HEK293T (cell line): ENCODE measurements around the gene KIAA0930.

Source experiments
- CTCF ChIA-PET: fragments of 350-600 bp; formaldehyde crosslinking; extraction: SDS; loops from one replicate; lab custom pipeline; 2021; ENCODE audit warnings: antibody characterized with exemption, inconsistent platforms; lab: Yijun Ruan, JAX
- POLR2A ChIA-PET: fragments of 350-600 bp; formaldehyde crosslinking; extraction: SDS; loops from one replicate; lab custom pipeline; 2020; ENCODE audit warnings: antibody characterized with exemption, inconsistent platforms; lab: Yijun Ruan, JAX
- DNase-seq: peaks from one replicate; pipeline ENCODE4 v3.0.0; 2012; ENCODE audit warnings: mixed read lengths; ENCODE audit errors: extremely low spot score
- ARNT ChIP-seq: fragments of 450-650 bp; IDR thresholded peaks from 2 replicates; pipeline ENCODE4 v1.6.1; 2017; ENCODE audit warnings: mild to moderate bottlenecking
- BHLHE40 ChIP-seq: fragments of 450-650 bp; IDR thresholded peaks from 2 replicates; pipeline ENCODE4 v1.6.1; 2016; ENCODE audit warnings: mild to moderate bottlenecking, moderate library complexity, borderline replicate concordance
- CTBP1 ChIP-seq: fragments of 450-650 bp; IDR thresholded peaks from 2 replicates; pipeline ENCODE4 v1.6.1; 2016; ENCODE audit warnings: borderline replicate concordance
- ELF4 ChIP-seq: fragments of 450-650 bp; IDR thresholded peaks from 2 replicates; pipeline ENCODE4 v1.6.1; 2017; ENCODE audit warnings: antibody characterized with exemption
- FOXA1 ChIP-seq: fragments of 450-650 bp; IDR thresholded peaks from 2 replicates; pipeline ENCODE4 v1.6.1; 2016; ENCODE audit warnings: mild to moderate bottlenecking
- FOXK2 ChIP-seq: fragments of 450-650 bp; IDR thresholded peaks from 2 replicates; pipeline ENCODE4 v1.6.1; 2016; ENCODE audit warnings: mild to moderate bottlenecking
- FOXM1 ChIP-seq: fragments of 450-650 bp; IDR thresholded peaks from 2 replicates; pipeline ENCODE4 v1.6.1; 2017; ENCODE audit warnings: mild to moderate bottlenecking, borderline replicate concordance
- HDGF ChIP-seq: fragments of 450-650 bp; IDR thresholded peaks from 2 replicates; pipeline ENCODE4 v1.6.1; 2017; ENCODE audit warnings: antibody characterized with exemption, borderline replicate concordance
- L3MBTL2 ChIP-seq: fragments of 450-650 bp; conservative IDR thresholded peaks from 2 replicates; pipeline ENCODE4 v1.6.1; 2016; ENCODE audit warnings: mild to moderate bottlenecking
- LEF1 ChIP-seq: fragments of 450-650 bp; IDR thresholded peaks from 2 replicates; pipeline ENCODE4 v1.6.1; 2017; ENCODE audit warnings: mild to moderate bottlenecking, borderline replicate concordance
- NFRKB ChIP-seq: fragments of 450-650 bp; IDR thresholded peaks from 2 replicates; pipeline ENCODE4 v1.6.1; 2016; ENCODE audit warnings: mild to moderate bottlenecking, moderate library complexity
- PKNOX1 ChIP-seq: fragments of 450-650 bp; IDR thresholded peaks from 2 replicates; pipeline ENCODE4 v1.6.1; 2016
- SP1 ChIP-seq: fragments of 450-650 bp; IDR thresholded peaks from 2 replicates; pipeline ENCODE4 v1.6.1; 2017
- SUZ12 ChIP-seq: fragments of 450-650 bp; IDR thresholded peaks from 2 replicates; pipeline ENCODE4 v1.6.1; 2016; ENCODE audit warnings: mild to moderate bottlenecking
- TARDBP ChIP-seq: fragments of 450-650 bp; IDR thresholded peaks from 2 replicates; pipeline ENCODE4 v1.6.1; 2016
- ZNF384 ChIP-seq: fragments of 450-650 bp; IDR thresholded peaks from 2 replicates; pipeline ENCODE4 v1.6.1; 2016

The KIAA0930 gene

GRCh38 chr22:45231293-45231692 lies 9.4 kb downstream of the KIAA0930 start:
- CTCF ChIA-PET: no interaction called here

GRCh38 chr22:45230026-45230721 lies 10.5 kb downstream of the KIAA0930 start:
- ChIA-PET POLR2A (no interaction called here), CTCF (no interaction called here)

More at GRCh38 chr22:45231293-45231692, 9.4 kb downstream of the KIAA0930 start:
- no peak for DNase-seq
- no peak for TF ChIP-seq FOXM1
- POLR2A ChIA-PET: no interaction called here

GRCh38 chr22:45229181-45229580 lies 11.5 kb downstream of the KIAA0930 start:
- CTCF ChIA-PET: interaction anchor here (0.6 kb wide), 1 partner anchor 323 kb away, joined by 3 read pairs; no protein-coding TSS in a partner anchor
- POLR2A ChIA-PET: no interaction called here

More at GRCh38 chr22:45230026-45230721, 10.5 kb downstream of the KIAA0930 start:
- TF ChIP-seq TARDBP (no peak), ELF4 (no peak), LEF1 (no peak), L3MBTL2 (no peak), FOXK2 (no peak), SP1 (no peak), FOXM1 (no peak), HDGF (no peak), BHLHE40 (no peak), ARNT (no peak), NFRKB (no peak), PKNOX1 (no peak), CTBP1 (no peak), ZNF384 (no peak), FOXA1 (no peak)
- no peak for DNase-seq

GRCh38 chr22:45228401-45228754 lies 12.3 kb downstream of the KIAA0930 start:
- no peak for TF ChIP-seq FOXK2
- no peak for TF ChIP-seq BHLHE40
- TF ChIP-seq HDGF: no peak
- TF ChIP-seq ARNT: no peak
- no peak for TF ChIP-seq SUZ12
- no peak for TF ChIP-seq ELF4
- no peak for TF ChIP-seq ZNF384
- no peak for TF ChIP-seq SP1
- TF ChIP-seq FOXA1: no peak
- no peak for TF ChIP-seq LEF1
- no peak for TF ChIP-seq CTBP1
- TF ChIP-seq L3MBTL2: no peak
- TF ChIP-seq PKNOX1: no peak
- no peak for TF ChIP-seq FOXM1
- TF ChIP-seq NFRKB: no peak
- no peak for TF ChIP-seq TARDBP
- CTCF ChIA-PET: no interaction called here
- DNase-seq: no peak
- POLR2A ChIA-PET: no interaction called here

More at GRCh38 chr22:45229181-45229580, 11.5 kb downstream of the KIAA0930 start:
- no peak for DNase-seq
- TF ChIP-seq LEF1 (no peak), ARNT (no peak), FOXK2 (no peak), HDGF (no peak), ELF4 (no peak), FOXM1 (no peak)

GRCh38 chr22:45227645-45228400 lies 12.9 kb downstream of the KIAA0930 start:
- no peak for DNase-seq
- TF ChIP-seq NFRKB (no peak), HDGF (no peak), FOXM1 (no peak), ELF4 (no peak), ARNT (no peak), SUZ12 (no peak), TARDBP (no peak), PKNOX1 (no peak), FOXA1 (no peak), SP1 (no peak), ZNF384 (no peak)
- ChIA-PET CTCF (no interaction called here), POLR2A (no interaction called here)

- POLR2A ChIA-PET: no interaction called here
- no peak for DNase-seq
These were observed 14.0 kb downstream of the KIAA0930 start for GRCh38 chr22:45226503-45227186.

More at GRCh38 chr22:45226503-45227186, 14.0 kb downstream of the KIAA0930 start:
- CTCF ChIA-PET: no interaction called here
- no peak for TF ChIP-seq ZNF384
- no peak for TF ChIP-seq TARDBP
- no peak for TF ChIP-seq PKNOX1
- TF ChIP-seq CTBP1: no peak
- no peak for TF ChIP-seq SUZ12
- TF ChIP-seq FOXK2: no peak
- no peak for TF ChIP-seq FOXA1
- TF ChIP-seq HDGF: no peak
- TF ChIP-seq ELF4: no peak
- no peak for TF ChIP-seq FOXM1
- no peak for TF ChIP-seq ARNT
